Neural cell (in vitro differentiated cells): ENCODE results near the gene TUBA1B. TPM values are rescaled to one million over a fixed set of nuclear protein-coding genes. Genes with fewer than 3 reads are reported as not detected.

ENCODE experiments used
- H2AFZ ChIP-seq: fragments of 200-600, 300-800 bp; sonication (generic), shearing (Covaris generic); 2 replicates; pipeline ENCODE4 v1.6.0; 2014; ENCODE audit warnings: low read depth, mild to moderate bottlenecking, antibody characterized with exemption, low read length, moderate library complexity
- H3F3A ChIP-seq: fragments of 200-600 bp; shearing (Covaris generic); 2 replicates; pipeline ENCODE4 v1.6.1; 2016; ENCODE audit warnings: mild to moderate bottlenecking, moderate library complexity, mixed read lengths, antibody characterized with exemption, low read length; ENCODE audit not compliant: insufficient read depth, poor library complexity, severe bottlenecking
- H3K27ac ChIP-seq: fragments of 200-600, 300-800 bp; sonication (generic), shearing (Covaris generic); 2 replicates; pipeline ENCODE4 v1.5.1; 2014; ENCODE audit warnings: mild to moderate bottlenecking, low read length, moderate library complexity
- H3K27me3 ChIP-seq: fragments of 300-800, 200-600 bp; sonication (generic), shearing (Covaris generic); 2 replicates; pipeline ENCODE4 v1.6.0; 2014; ENCODE audit warnings: mild to moderate bottlenecking, low read depth, low read length, moderate library complexity; ENCODE audit not compliant: insufficient read depth
- H3K36me3 ChIP-seq: fragments of 300-800, 200-600 bp; sonication (generic), shearing (Covaris generic); 2 replicates; pipeline ENCODE4 v1.5.1; 2014; ENCODE audit warnings: mild to moderate bottlenecking, antibody characterized with exemption, low read length, moderate library complexity; ENCODE audit not compliant: insufficient read depth
- H3K4me2 ChIP-seq: fragments of 300-800, 200-600 bp; sonication (generic), shearing (Covaris generic); 2 replicates; pipeline ENCODE4 v1.6.0; 2014; ENCODE audit warnings: mild to moderate bottlenecking, low read length
- H3K4me3 ChIP-seq: fragments of 300-800, 200-600 bp; sonication (generic), shearing (Covaris generic); 2 replicates; pipeline ENCODE4 v1.5.1; 2014; ENCODE audit warnings: mild to moderate bottlenecking, low read length, moderate library complexity
- H3K79me2 ChIP-seq: fragments of 200-600 bp; shearing (Covaris generic); replicated peaks from 2 replicates; pipeline ENCODE4 v1.6.0; 2014; ENCODE audit warnings: mild to moderate bottlenecking, low read length, moderate library complexity; ENCODE audit not compliant: insufficient read depth
- H3K9ac ChIP-seq: fragments of 300-800, 200-600 bp; sonication (generic), shearing (Covaris generic); 2 replicates; pipeline ENCODE4 v1.6.1; 2016; ENCODE audit warnings: mild to moderate bottlenecking, low read length, mixed read lengths
- H3K9me2 ChIP-seq: fragments of 200-600 bp; shearing (Covaris generic); 2 replicates; pipeline ENCODE4 v1.6.1; 2016; ENCODE audit warnings: mild to moderate bottlenecking, low read length, mixed read lengths; ENCODE audit not compliant: insufficient read depth
- H3K9me3 ChIP-seq: fragments of 200-600, 300-800 bp; sonication (generic), shearing (Covaris generic); 2 replicates; pipeline ENCODE4 v1.6.1; 2016; ENCODE audit warnings: mild to moderate bottlenecking, mixed run types, low read length, moderate library complexity, mixed read lengths
- H4K20me1 ChIP-seq: fragments of 200-600 bp; shearing (Covaris generic); 2 replicates; pipeline ENCODE4 v1.6.1; 2016; ENCODE audit warnings: mild to moderate bottlenecking, mixed run types; ENCODE audit not compliant: insufficient read depth
- CTCF ChIP-seq: fragments of 450-650 bp; IDR thresholded peaks from 2 replicates; pipeline ENCODE4 v1.5.1; 2014; ENCODE audit warnings: antibody characterized with exemption, mild to moderate bottlenecking, moderate library complexity; ENCODE audit not compliant: poor library complexity, severe bottlenecking
- EP300 ChIP-seq: fragments of 450-650 bp; conservative IDR thresholded peaks from 2 replicates; pipeline ENCODE4 v1.6.1; 2014; ENCODE audit warnings: antibody characterized with exemption, mild to moderate bottlenecking, moderate library complexity; ENCODE audit not compliant: poor library complexity, severe bottlenecking
- EZH2 ChIP-seq: fragments of 200-600, 300-800 bp; shearing (Covaris generic), sonication (generic); IDR thresholded peaks from 2 replicates; pipeline ENCODE4 v1.6.1; 2014; ENCODE audit warnings: antibody characterized with exemption, low read length, borderline replicate concordance, mild to moderate bottlenecking; ENCODE audit not compliant: insufficient read depth, poor library complexity, severe bottlenecking
- MXI1 ChIP-seq: fragments of 450-650 bp; conservative IDR thresholded peaks from 2 replicates; pipeline ENCODE4 v1.6.1; 2014; ENCODE audit warnings: antibody characterized with exemption, mild to moderate bottlenecking; ENCODE audit not compliant: poor library complexity, severe bottlenecking
- POLR2AphosphoS5 ChIP-seq: IDR thresholded peaks from 2 replicates; pipeline ENCODE4 v1.6.1; 2012
- RAD21 ChIP-seq: fragments of 450-650 bp; conservative IDR thresholded peaks from 2 replicates; pipeline ENCODE4 v1.6.1; 2014; ENCODE audit warnings: antibody characterized with exemption, mild to moderate bottlenecking, moderate library complexity
- REST ChIP-seq: IDR thresholded peaks from 2 replicates; pipeline ENCODE4 v1.6.1; 2012; ENCODE audit warnings: borderline replicate concordance
- SMC3 ChIP-seq: fragments of 450-650 bp; conservative IDR thresholded peaks from 2 replicates; pipeline ENCODE4 v1.6.1; 2014; ENCODE audit warnings: antibody characterized with exemption, mild to moderate bottlenecking, moderate library complexity; ENCODE audit not compliant: poor library complexity
- TAF1 ChIP-seq: IDR thresholded peaks from 2 replicates; pipeline ENCODE4 v1.6.1; 2012; ENCODE audit warnings: low read depth
- polyA plus RNA-seq: library from polyadenylated mRNA; depleted of rRNA; stranded (reverse); fragments of >200 nt; gene quantifications from 2 replicates; pipeline ENCODE4 v1.2.3, GENCODE V29; 2014

The TUBA1B gene
- polyA plus RNA-seq, 1 donor from 2014 or later: 573 TPM

- no peak overlapping the region for H3K4me2 ChIP-seq
- TF ChIP-seq REST (no peak), POLR2AphosphoS5 (peak; percentile 8), EZH2 (no peak), MXI1 (no peak), EP300 (no peak), RAD21 (peak; percentile 82), SMC3 (peak; percentile 89), CTCF (peak; percentile 93)
- no peaks in the 10 kb centered on the region for H4K20me1 ChIP-seq
- peak overlapping the region; percentile 36 for H3K4me3 ChIP-seq
- peaks cover 61% of the 10 kb centered on the region for H3K27me3 ChIP-seq
- H3K9me3 ChIP-seq: no peaks in the 10 kb centered on the region
- no peaks in the 10 kb centered on the region for H3K36me3 ChIP-seq
- H3K79me2 ChIP-seq: no peaks in the 10 kb centered on the region
- no peak overlapping the region for H3K9ac ChIP-seq
- no peak overlapping the region for H3K27ac ChIP-seq
- H2AFZ ChIP-seq: no peak overlapping the region
- H3K9me2 ChIP-seq: no peaks in the 10 kb centered on the region
- H3F3A ChIP-seq: no peaks in the 10 kb centered on the region
Measured at GRCh38 chr12:49088150-49088931, 42.9 kb downstream of the TUBA1B start.

- Histone ChIP-seq H3K27ac (no peak overlapping the region), H3F3A (no peaks in the 10 kb centered on the region), H3K27me3 (peaks cover 39% of the 10 kb centered on the region), H2AFZ (no peak overlapping the region), H3K4me3 (no peak overlapping the region), H3K4me2 (no peak overlapping the region), H3K9ac (no peak overlapping the region), H3K36me3 (no peaks in the 10 kb centered on the region), H3K9me2 (no peaks in the 10 kb centered on the region), H4K20me1 (no peaks in the 10 kb centered on the region), H3K79me2 (no peaks in the 10 kb centered on the region), H3K9me3 (no peaks in the 10 kb centered on the region)
- no peak for TF ChIP-seq REST
- TF ChIP-seq RAD21: no peak
- no peak for TF ChIP-seq TAF1
- TF ChIP-seq EZH2: no peak
- TF ChIP-seq CTCF: no peak
- no peak for TF ChIP-seq SMC3
- TF ChIP-seq POLR2AphosphoS5: no peak
- no peak for TF ChIP-seq EP300
- no peak for TF ChIP-seq MXI1
Measured at GRCh38 chr12:49086116-49086515, 45.1 kb downstream of the TUBA1B start.
